ENCODE measurements around the gene SPIRE2. TPM values are rescaled to one million over a fixed set of nuclear protein-coding genes. Genes with fewer than 3 reads are reported as not detected.

Gene SPIRE2
- polyA plus RNA-seq, 1 donor (not counting 4 experiments of a cell fraction or from before 2014, with no cell fraction given): 1.1 TPM

DNA sequence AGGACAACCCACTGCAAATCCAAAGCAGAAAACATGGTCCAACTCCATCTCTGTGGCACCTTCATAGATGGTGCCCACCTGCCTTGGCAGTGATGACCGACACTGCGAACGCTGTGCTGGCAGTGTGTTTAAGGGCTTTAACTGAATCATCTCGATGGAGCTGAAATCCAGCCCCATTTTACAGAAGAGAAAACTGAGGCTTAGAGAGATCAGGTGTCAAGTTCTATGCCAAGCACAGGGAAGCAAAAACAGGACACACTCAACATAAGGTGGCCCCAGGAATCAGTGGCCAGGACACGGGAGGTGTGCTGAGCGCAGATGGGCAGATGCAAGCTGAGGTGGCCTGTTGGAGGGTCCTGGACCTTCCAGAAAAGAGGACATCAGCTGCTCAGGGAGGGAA lies 34.5 kb downstream of the SPIRE2 start:
- no peaks in the 10 kb centered on the region for H3K9me1 ChIP-seq (ENCODE audit: control insufficient read depth, extremely low read depth, insufficient read depth, low read length)
- H3K79me2 ChIP-seq (ENCODE audit: control insufficient read depth, insufficient read depth, low read length): no peaks in the 10 kb centered on the region
- dilution Hi-C loops (cut with MboI; ENCODE audit: extremely low pct_ligation_motif_present, low sequenced_read_pairs): no loop called here
- no peaks in the 10 kb centered on the region for H4K20me1 ChIP-seq (ENCODE audit: control insufficient read depth, extremely low read depth, insufficient read depth, low read length)
- H3K36me3 ChIP-seq (ENCODE audit: control insufficient read depth in 2 of 2, extremely low read depth in 1 of 2, insufficient read depth in 2 of 2, low read length in 2 of 2): no peaks in the 10 kb centered on the region
- no peak overlapping the region for H3K27ac ChIP-seq (ENCODE audit: control insufficient read depth, insufficient read depth, low read length)
- H3K4me1 ChIP-seq (ENCODE audit: control insufficient read depth, extremely low read depth, insufficient read depth, low read length): peaks cover 16% of the 10 kb centered on the region
- FAIRE-seq (no peak), DNase-seq (ENCODE audit: low read depth, low spot score) (no peak)
- H3K4me2 ChIP-seq (ENCODE audit: control insufficient read depth, extremely low read depth, insufficient read depth, low read depth, low read length): no peak overlapping the region
- H3K4me3 ChIP-seq (ENCODE audit: control insufficient read depth in 2 of 3, extremely low read depth in 1 of 3, insufficient read depth in 2 of 3, low read depth in 1 of 3, low read length in 3 of 3): no peak overlapping the region
- TF ChIP-seq EZH2 (IDR thresholded peaks at IDR 0.05; ENCODE audit: low read length): no peak
- TF ChIP-seq, protein P1, sequence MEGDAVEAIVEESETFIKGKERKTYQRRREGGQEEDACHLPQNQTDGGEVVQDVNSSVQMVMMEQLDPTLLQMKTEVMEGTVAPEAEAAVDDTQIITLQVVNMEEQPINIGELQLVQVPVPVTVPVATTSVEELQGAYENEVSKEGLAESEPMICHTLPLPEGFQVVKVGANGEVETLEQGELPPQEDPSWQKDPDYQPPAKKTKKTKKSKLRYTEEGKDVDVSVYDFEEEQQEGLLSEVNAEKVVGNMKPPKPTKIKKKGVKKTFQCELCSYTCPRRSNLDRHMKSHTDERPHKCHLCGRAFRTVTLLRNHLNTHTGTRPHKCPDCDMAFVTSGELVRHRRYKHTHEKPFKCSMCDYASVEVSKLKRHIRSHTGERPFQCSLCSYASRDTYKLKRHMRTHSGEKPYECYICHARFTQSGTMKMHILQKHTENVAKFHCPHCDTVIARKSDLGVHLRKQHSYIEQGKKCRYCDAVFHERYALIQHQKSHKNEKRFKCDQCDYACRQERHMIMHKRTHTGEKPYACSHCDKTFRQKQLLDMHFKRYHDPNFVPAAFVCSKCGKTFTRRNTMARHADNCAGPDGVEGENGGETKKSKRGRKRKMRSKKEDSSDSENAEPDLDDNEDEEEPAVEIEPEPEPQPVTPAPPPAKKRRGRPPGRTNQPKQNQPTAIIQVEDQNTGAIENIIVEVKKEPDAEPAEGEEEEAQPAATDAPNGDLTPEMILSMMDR (optimal IDR thresholded peaks at IDR 0.05 in 1 of 3, IDR thresholded peaks at IDR 0.05 in 1 of 3, conservative IDR thresholded peaks at IDR 0.05 in 1 of 3; ENCODE audit: extremely low read depth in 1 of 3, insufficient read depth in 2 of 3, low read length in 3 of 3): no peak
- no peaks in the 10 kb centered on the region for H3K9me3 ChIP-seq (ENCODE audit: control insufficient read depth, low read depth, low read length)
- H3K9ac ChIP-seq (ENCODE audit: control insufficient read depth, extremely low read depth, insufficient read depth, low read length): no peak overlapping the region
- H2AFZ ChIP-seq (ENCODE audit: control insufficient read depth, low read length): no peak overlapping the region
- no peaks in the 10 kb centered on the region for H3K27me3 ChIP-seq (ENCODE audit: control insufficient read depth, extremely low read depth, insufficient read depth, low read length)

- H3K9me1 ChIP-seq (ENCODE audit: control insufficient read depth, extremely low read depth, insufficient read depth, low read length): no peaks in the 10 kb centered on the region
- peaks cover 3% of the 10 kb centered on the region for H3K9me3 ChIP-seq (ENCODE audit: control insufficient read depth, low read depth, low read length)
- H3K4me3 ChIP-seq (ENCODE audit: control insufficient read depth in 2 of 3, extremely low read depth in 1 of 3, insufficient read depth in 2 of 3, low read depth in 1 of 3, low read length in 3 of 3): no peak overlapping the region
- no peak for TF ChIP-seq EZH2 (IDR thresholded peaks at IDR 0.05; ENCODE audit: low read length)
- TF ChIP-seq, protein P1 (optimal IDR thresholded peaks at IDR 0.05 in 1 of 3, IDR thresholded peaks at IDR 0.05 in 1 of 3, conservative IDR thresholded peaks at IDR 0.05 in 1 of 3; ENCODE audit: extremely low read depth in 1 of 3, insufficient read depth in 2 of 3, low read length in 3 of 3): no peak
- dilution Hi-C loops (cut with MboI; ENCODE audit: extremely low pct_ligation_motif_present, low sequenced_read_pairs): no loop called here
- DNase-seq (ENCODE audit: low read depth, low spot score) (no peak), FAIRE-seq (peak; percentile 69)
- peaks cover 16% of the 10 kb centered on the region for H3K4me1 ChIP-seq (ENCODE audit: control insufficient read depth, extremely low read depth, insufficient read depth, low read length)
- H3K4me2 ChIP-seq (ENCODE audit: control insufficient read depth, extremely low read depth, insufficient read depth, low read depth, low read length): peak overlapping the region; percentile 51
- no peaks in the 10 kb centered on the region for H3K27me3 ChIP-seq (ENCODE audit: control insufficient read depth, extremely low read depth, insufficient read depth, low read length)
- no peaks in the 10 kb centered on the region for H4K20me1 ChIP-seq (ENCODE audit: control insufficient read depth, extremely low read depth, insufficient read depth, low read length)
- H3K9ac ChIP-seq (ENCODE audit: control insufficient read depth, extremely low read depth, insufficient read depth, low read length): no peak overlapping the region
- no peak overlapping the region for H3K27ac ChIP-seq (ENCODE audit: control insufficient read depth, insufficient read depth, low read length)
- H2AFZ ChIP-seq (ENCODE audit: control insufficient read depth, low read length): peak overlapping the region; percentile 21
- no peaks in the 10 kb centered on the region for H3K79me2 ChIP-seq (ENCODE audit: control insufficient read depth, insufficient read depth, low read length)
- no peaks in the 10 kb centered on the region for H3K36me3 ChIP-seq (ENCODE audit: control insufficient read depth in 2 of 2, extremely low read depth in 1 of 2, insufficient read depth in 2 of 2, low read length in 2 of 2)
Observed at GRCh38 chr16:89863741-89864526, 35.7 kb downstream of the SPIRE2 start.
